ENCODE data around the gene CRELD1.

CRELD1 gene

DNA sequence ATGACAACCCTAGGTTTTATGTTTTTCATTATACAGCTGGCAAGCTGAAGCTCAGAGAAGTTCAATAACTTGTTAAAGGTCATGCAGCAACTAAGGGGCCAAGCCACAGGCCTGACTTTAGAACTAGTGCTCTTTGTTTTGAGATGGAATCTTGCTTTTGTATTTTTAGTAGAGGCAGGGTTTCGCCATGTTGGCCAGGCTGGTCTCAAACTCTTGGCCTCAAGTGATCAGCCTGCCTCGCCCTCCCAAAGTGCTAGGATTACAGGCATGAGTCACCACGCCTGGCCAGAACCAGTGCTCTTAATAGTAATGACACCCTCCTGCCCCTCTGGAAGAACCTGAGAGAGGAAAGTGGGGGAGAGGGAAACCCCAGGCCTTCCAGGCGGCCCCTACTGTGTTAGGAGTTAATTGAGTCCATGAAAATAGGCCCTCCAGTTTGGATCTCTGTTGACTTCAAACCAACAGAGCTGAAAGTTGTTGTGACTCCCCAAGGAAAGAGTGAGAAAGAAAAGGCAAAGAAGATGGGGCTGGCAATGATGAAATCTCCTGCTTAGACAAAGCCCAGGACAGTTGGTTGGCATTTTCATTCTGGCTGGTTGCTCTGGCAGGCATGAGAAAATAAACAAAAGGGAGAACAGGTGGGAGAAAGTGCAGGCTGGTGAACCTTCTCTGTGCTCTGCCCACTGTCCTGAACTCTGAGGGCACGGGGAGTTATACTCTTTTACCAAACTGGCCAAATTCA is 22.1 kb downstream of the CRELD1 start:
- DNase-seq (ENCODE audit: low spot score) = no peak

DNA sequence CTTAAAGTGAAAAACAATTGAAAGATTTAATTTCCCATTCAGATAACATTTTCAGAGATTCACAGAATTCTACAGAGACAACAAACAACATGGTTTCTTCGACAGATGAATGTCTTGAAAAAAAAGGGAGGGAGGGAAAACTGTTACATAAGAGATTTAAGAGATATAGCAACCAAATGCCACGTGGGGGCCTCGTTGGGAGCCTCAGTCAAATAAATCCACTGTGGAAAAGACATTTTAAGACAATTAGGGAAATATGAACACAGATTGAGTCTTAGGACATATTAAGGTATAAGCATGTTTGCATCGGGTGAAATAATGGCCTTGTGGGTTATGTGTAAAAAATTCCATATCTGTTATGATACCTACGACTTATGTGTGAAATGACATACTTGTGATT is 23.6 kb downstream of the CRELD1 start:
- DNase-seq (ENCODE audit: low spot score) = no peak

DNA sequence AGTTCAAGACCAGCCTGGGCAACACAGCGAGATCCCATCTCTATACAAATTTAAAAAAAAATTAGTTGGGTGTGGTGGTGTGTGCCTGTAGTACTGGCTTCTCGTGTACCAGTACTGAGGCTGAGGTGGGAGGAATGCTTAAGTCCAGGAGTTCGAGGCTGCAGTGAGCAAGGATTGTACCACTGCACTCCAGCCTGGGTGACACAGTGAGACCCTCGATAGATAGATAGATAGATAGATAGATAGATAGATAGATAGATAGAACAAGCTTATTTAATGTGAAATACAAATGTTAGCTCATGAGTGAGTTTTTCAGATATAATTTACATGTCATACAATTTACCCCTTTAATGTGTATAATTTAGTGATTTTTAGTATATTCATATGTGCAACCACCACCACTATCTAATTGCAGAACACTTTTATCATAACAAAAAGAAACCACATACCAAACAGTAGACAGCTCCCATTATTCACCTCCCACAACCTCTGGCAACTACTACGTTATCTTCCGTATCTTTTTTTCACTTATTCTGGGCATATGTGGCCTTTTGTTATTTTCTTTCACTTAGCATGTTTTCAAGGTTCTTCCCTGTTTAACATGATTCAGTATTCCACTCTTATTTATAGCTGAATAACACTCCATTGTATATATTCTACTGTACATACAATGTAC is 31.7 kb downstream of the CRELD1 start:
- no peak for DNase-seq (ENCODE audit: low spot score)

DNA sequence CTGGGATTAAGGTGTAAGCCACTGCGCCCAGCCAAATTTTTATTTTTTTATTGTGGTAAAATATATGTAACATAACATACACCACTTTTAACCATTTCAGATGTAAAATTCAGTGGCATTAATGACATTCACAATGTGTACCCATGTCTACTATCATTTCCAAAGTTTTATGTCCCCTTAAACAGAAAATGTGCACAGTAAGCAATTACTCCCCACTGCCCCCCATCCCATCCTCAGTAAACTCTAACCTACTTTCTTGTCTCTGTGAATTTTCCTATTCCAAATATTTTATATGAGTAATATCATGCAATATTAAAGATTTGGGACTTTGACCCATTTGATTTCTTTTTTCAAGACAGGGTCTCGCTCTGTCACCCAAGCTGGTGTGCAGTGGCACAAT is 33.2 kb downstream of the CRELD1 start:
- DNase-seq (ENCODE audit: low spot score) = no peak

GRCh38 chr3:9969632-9970019 is 36.0 kb downstream of the CRELD1 start:
- DNase-seq (ENCODE audit: low spot score) = no peak

DNA sequence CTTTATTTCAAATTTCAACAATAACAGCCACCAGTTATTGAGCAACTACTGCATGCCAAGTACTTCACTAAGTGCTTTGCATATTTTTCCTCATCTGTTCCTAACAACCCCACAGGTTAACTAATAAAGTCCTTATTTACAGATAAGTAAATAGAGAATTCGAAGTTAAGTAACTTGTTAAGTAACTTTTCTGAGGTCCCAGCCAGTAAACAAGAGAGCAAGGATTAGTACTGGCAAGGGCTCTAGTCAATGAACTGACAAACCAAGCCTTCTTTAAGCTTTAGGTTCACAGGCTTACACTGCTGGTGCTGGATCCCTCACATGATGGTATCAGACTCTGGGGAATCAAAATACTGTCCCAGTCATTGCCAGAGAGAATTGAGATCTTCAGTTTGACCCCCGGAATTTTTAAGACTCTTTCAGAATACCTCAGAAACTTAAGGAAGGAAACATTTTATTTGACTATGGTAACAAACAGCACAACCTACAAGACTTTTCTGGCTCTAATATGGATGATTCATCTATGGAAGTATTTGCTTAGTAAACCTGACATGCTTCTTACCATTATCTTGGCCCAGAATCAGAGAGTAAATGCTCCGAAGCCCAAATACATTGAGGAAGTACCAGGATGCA is 36.5 kb downstream of the CRELD1 start:
- DNase-seq (ENCODE audit: low spot score) = no peak

GRCh38 chr3:9976721-9977709 is 43.4 kb downstream of the CRELD1 start:
- DNase-seq (ENCODE audit: low spot score) = peak; percentile 72

GRCh38 chr3:9978710-9979305 is 45.2 kb downstream of the CRELD1 start:
- DNase-seq (ENCODE audit: low spot score) = no peak

DNA sequence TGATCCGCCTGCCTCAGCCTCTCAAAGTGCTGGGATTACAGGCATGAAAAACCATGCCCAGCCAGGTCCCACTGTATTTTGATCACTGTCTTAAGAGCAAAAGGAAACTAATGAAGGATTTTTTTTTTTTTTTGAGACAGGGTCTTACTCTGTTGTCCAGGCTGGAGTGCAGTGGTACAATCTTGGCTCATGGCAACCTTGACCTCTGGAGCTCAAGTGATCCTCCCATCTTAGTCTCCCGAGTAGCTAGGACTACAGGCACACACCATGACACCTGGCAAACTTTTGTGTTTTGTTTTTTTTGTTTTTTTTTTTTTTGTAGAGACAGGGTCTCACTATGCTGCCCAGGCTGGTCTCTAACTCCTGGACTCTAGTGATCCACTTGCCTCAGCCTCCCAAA is 46.6 kb downstream of the CRELD1 start:
- DNase-seq (ENCODE audit: low spot score) = no peak

- DNase-seq (ENCODE audit: low spot score) = no peak
Measured at GRCh38 chr3:9986230-9986725, 52.6 kb downstream of the CRELD1 start.

DNA sequence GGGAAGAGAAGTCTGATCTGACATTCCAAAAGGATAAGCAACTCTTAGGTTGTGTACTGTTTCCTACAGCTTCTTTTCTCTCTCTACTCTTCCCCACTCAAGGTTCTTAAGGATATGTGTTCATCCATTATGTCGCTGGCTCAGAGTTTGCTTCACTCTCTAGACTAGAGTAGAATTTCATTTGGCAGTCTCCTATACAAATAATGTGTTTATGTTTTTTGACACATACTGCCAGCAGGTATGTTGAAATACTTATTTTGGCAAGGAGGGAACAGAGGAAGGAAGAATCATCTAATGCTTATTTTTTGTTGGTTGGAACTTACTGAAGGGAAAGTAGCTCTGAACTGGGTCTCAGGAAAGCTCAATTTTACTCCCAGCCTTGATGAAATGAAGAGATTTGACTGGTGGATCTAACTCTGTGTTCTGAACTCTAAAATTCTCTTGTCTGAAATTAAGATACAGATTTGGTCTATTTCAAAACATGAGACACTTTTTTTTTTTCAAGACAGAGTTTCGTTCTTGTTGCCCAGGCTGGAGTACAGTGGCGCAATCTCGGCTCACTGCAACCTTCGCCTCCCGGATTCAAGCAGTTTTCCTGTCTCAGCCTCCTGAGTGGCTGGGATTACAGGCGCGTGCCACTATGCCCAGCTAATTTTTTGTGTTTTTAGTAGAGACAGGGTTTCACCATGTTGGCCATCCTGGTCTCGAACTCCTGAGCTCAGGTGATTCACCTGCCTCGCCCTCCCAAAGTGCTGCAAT is 60.6 kb downstream of the CRELD1 start:
- no peak for DNase-seq (ENCODE audit: low spot score)
